H1 (cell line): ENCODE measurements around the gene NDUFA3. TPM values are rescaled to one million over a fixed set of nuclear protein-coding genes. Genes with fewer than 3 reads are reported as not detected.

ENCODE experiments used
- CTCF ChIA-PET: fragments of 300-600 bp; sonication (Branson Sonifier 250); formaldehyde crosslinking; loops from one replicate; lab custom pipeline; 2021; ENCODE audit not compliant: partially characterized antibody; lab: Charles Lee
- POLR2A ChIA-PET: fragments of 300-600 bp; sonication (Branson Sonifier 250); formaldehyde crosslinking; loops from one replicate; lab custom pipeline; 2021; ENCODE audit warnings: inconsistent platforms; ENCODE audit not compliant: partially characterized antibody; lab: Charles Lee
- DNase-seq, 2 experiments: peaks; one replicate each; pipeline versions ENCODE4 v3.0.0 to v3.0.0-alpha.2; 2010 to 2022; ENCODE audit warnings: low spot score in 2 of 2, low read depth in 1 of 2, mixed read lengths in 1 of 2
- FAIRE-seq: peaks from 2 replicates; lab custom pipeline; 2011; peaks lifted over from hg19 to GRCh38; lab: Jason Lieb, UNC
- H2AFZ ChIP-seq: 2 replicates; pipeline ENCODE4 v1.8.1; 2012; ENCODE audit warnings: low read length, inconsistent platforms
- H2AK5ac ChIP-seq: 2 replicates; pipeline ENCODE4 v1.6.1; 2013; ENCODE audit warnings: low read depth, low read length
- H2BK120ac ChIP-seq: replicated peaks from 2 replicates; pipeline ENCODE3; 2013; ENCODE audit warnings: low read depth, low read length, inconsistent platforms
- H2BK12ac ChIP-seq: 2 replicates; pipeline ENCODE4 v1.6.1; 2013; ENCODE audit warnings: low read depth, low read length
- H2BK15ac ChIP-seq: 2 replicates; pipeline ENCODE4 v1.6.1; 2013; ENCODE audit warnings: low read length
- H2BK20ac ChIP-seq: 2 replicates; pipeline ENCODE4 v1.6.1; 2013; ENCODE audit warnings: low read length
- H2BK5ac ChIP-seq: 2 replicates; pipeline ENCODE4 v1.6.1; 2013; ENCODE audit warnings: low read depth, low read length
- H3K14ac ChIP-seq: 2 replicates; pipeline ENCODE4 v1.6.1; 2013; ENCODE audit warnings: inconsistent platforms; ENCODE audit not compliant: insufficient read length
- H3K18ac ChIP-seq: 2 replicates; pipeline ENCODE4 v1.6.1; 2013; ENCODE audit warnings: low read length; ENCODE audit errors: extremely low read depth
- H3K23ac ChIP-seq: 2 replicates; pipeline ENCODE4 v1.6.1; 2013; ENCODE audit warnings: inconsistent platforms; ENCODE audit not compliant: insufficient read length
- H3K23me2 ChIP-seq: 2 replicates; pipeline ENCODE4 v1.6.1; 2013; ENCODE audit warnings: low read depth, low read length
- H3K27ac ChIP-seq: 2 replicates; pipeline ENCODE4 v1.6.1; 2011; ENCODE audit warnings: low read depth, low read length, inconsistent platforms
- H3K27me3 ChIP-seq, 4 experiments: replicated peaks in 1 of 4; 1 replicate in 1 of 4; 2 replicates in 3 of 4; pipeline versions ENCODE4 v1.6.1 to v1.8.1; 2011 to 2013; ENCODE audit warnings: low read length in 3 of 4, mild to moderate bottlenecking in 3 of 4, inconsistent platforms in 2 of 4, mixed read lengths in 2 of 4, moderate library complexity in 1 of 4; ENCODE audit not compliant: control insufficient read depth in 3 of 4, insufficient read depth in 3 of 4; ENCODE audit errors: extremely low read depth in 1 of 4
- H3K36me3 ChIP-seq, 4 experiments: 2 replicates each; pipeline versions ENCODE4 v1.6.1 to v1.8.1; 2011 to 2013; ENCODE audit warnings: mild to moderate bottlenecking in 4 of 4, low read length in 3 of 4, moderate library complexity in 2 of 4, control low read depth in 1 of 4, inconsistent platforms in 1 of 4; ENCODE audit not compliant: insufficient read depth in 4 of 4, control insufficient read depth in 2 of 4
- H3K4ac ChIP-seq: replicated peaks from 2 replicates; pipeline ENCODE3; 2013; ENCODE audit warnings: low read length, low read depth, mixed read lengths, inconsistent platforms; ENCODE audit not compliant: insufficient read length
- H3K4me1 ChIP-seq, 4 experiments: replicated peaks in 1 of 4; 1 replicate in 1 of 4; 2 replicates in 3 of 4; pipeline versions ENCODE4 v1.6.1 to v1.8.1; 2011 to 2013; ENCODE audit warnings: low read length in 3 of 4, inconsistent platforms in 2 of 4, mixed read lengths in 1 of 4; ENCODE audit not compliant: insufficient read depth in 4 of 4, control insufficient read depth in 3 of 4
- H3K4me2 ChIP-seq, 2 experiments: 2 replicates each; pipeline versions ENCODE4 v1.6.1 to v1.8.1; 2011 to 2013; ENCODE audit warnings: low read depth in 2 of 2, low read length in 2 of 2, control low read depth in 1 of 2, inconsistent platforms in 1 of 2, mild to moderate bottlenecking in 1 of 2; ENCODE audit not compliant: insufficient read depth in 1 of 2
- H3K4me3 ChIP-seq, 4 experiments: fragments of 200-600, 300-600 bp in 1 of 4; sonication (generic), shearing (Covaris generic), sonication (Bioruptor Twin) in 1 of 4; 2 replicates each; pipeline versions ENCODE4 v1.5.1 to v1.8.1; 2011 to 2016; ENCODE audit warnings: low read length in 4 of 4, low read depth in 3 of 4, control low read depth in 2 of 4, inconsistent platforms in 2 of 4, mild to moderate bottlenecking in 2 of 4, mixed read lengths in 1 of 4, moderate library complexity in 1 of 4; ENCODE audit not compliant: insufficient read depth in 2 of 4; ENCODE audit errors: extremely low read depth in 1 of 4
- H3K56ac ChIP-seq: replicated peaks from 2 replicates; pipeline ENCODE3; 2013; ENCODE audit warnings: low read depth, mild to moderate bottlenecking, mixed read lengths, low read length, inconsistent platforms; ENCODE audit not compliant: insufficient read length
- H3K79me1 ChIP-seq: 2 replicates; pipeline ENCODE4 v1.6.1; 2013; ENCODE audit warnings: low read depth, low read length, control low read depth
- H3K79me2 ChIP-seq, 2 experiments: 2 replicates each; pipeline versions ENCODE4 v1.6.1 to v1.8.1; 2012 to 2013; ENCODE audit warnings: low read length in 2 of 2, mild to moderate bottlenecking in 2 of 2, inconsistent platforms in 1 of 2; ENCODE audit not compliant: insufficient read depth in 2 of 2, control insufficient read depth in 1 of 2
- H3K9ac ChIP-seq, 4 experiments: replicated peaks in 1 of 4; 1 replicate in 1 of 4; 2 replicates in 3 of 4; pipeline versions ENCODE4 v1.6.1 to v1.8.1; 2011 to 2013; ENCODE audit warnings: low read depth in 3 of 4, low read length in 3 of 4, control low read depth in 2 of 4, mild to moderate bottlenecking in 2 of 4, moderate library complexity in 2 of 4, inconsistent platforms in 1 of 4; ENCODE audit errors: extremely low read depth in 1 of 4
- H3K9me3 ChIP-seq, 2 experiments: 2 replicates each; pipeline versions ENCODE4 v1.6.1 to v1.8.1; 2012 to 2013; ENCODE audit warnings: mild to moderate bottlenecking in 2 of 2, moderate library complexity in 2 of 2, control low read depth in 1 of 2, inconsistent platforms in 1 of 2, low read depth in 1 of 2, low read length in 1 of 2, mixed read lengths in 1 of 2; ENCODE audit not compliant: insufficient read depth in 2 of 2
- H4K20me1 ChIP-seq, 2 experiments: replicated peaks in 1 of 2; 2 replicates each; pipeline versions ENCODE3 to v1.8.1; 2011 to 2013; ENCODE audit warnings: inconsistent platforms in 2 of 2, low read length in 2 of 2, mild to moderate bottlenecking in 1 of 2; ENCODE audit not compliant: insufficient read depth in 2 of 2, control insufficient read depth in 1 of 2
- H4K5ac ChIP-seq: 2 replicates; pipeline ENCODE4 v1.6.1; 2013; ENCODE audit warnings: low read length, low read depth, mixed read lengths, inconsistent platforms; ENCODE audit not compliant: insufficient read length
- H4K8ac ChIP-seq: 2 replicates; pipeline ENCODE4 v1.8.0; 2013; ENCODE audit warnings: mild to moderate bottlenecking, moderate library complexity, low read length, inconsistent platforms; ENCODE audit not compliant: insufficient read depth; ENCODE audit errors: extremely low read depth
- H4K91ac ChIP-seq: replicated peaks from 2 replicates; pipeline ENCODE3; 2013; ENCODE audit warnings: low read length, mixed read lengths, inconsistent platforms; ENCODE audit not compliant: insufficient read length
- CBX5 ChIP-seq: fragments of 300-800, 300-1000 bp; sonication (generic); IDR thresholded peaks from 2 replicates; pipeline ENCODE4 v1.7.1; 2016; ENCODE audit warnings: antibody characterized with exemption, low read length, low read depth
- EGR1 ChIP-seq: IDR thresholded peaks from 2 replicates; pipeline ENCODE4 v1.6.1; 2011; ENCODE audit warnings: low read depth, low read length, borderline replicate concordance
- MAX ChIP-seq: IDR thresholded peaks from 2 replicates; pipeline ENCODE4 v1.6.1; 2012; ENCODE audit warnings: inconsistent platforms
- RFX5 ChIP-seq: IDR thresholded peaks from 2 replicates; pipeline ENCODE4 v1.6.1; 2011; ENCODE audit warnings: low read depth, low read length, improper control_type of control experiment, borderline replicate concordance
- SIRT6 ChIP-seq: IDR thresholded peaks from one replicate; pipeline ENCODE4 v1.7.1; 2012; ENCODE audit warnings: low read length, inconsistent platforms
- TBP ChIP-seq: IDR thresholded peaks from 2 replicates; pipeline ENCODE4 v1.6.1; 2011; ENCODE audit warnings: low read depth, low read length, improper control_type of control experiment
- WGBS, 2 experiments: shearing (Covaris generic) in 1 of 2; methylation state at CpG; one replicate each; pipeline versions ENCODE4 v1.1.6 to v1.1.7; 2013 to 2015; ENCODE audit warnings: low lambda C conversion rate in 2 of 2, mixed read lengths in 2 of 2, inconsistent platforms in 1 of 2, low coverage in 1 of 2, missing lambda C conversion rate in 1 of 2; ENCODE audit not compliant: insufficient replicate concordance in 2 of 2, insufficient coverage in 1 of 2, insufficient read length in 1 of 2; ENCODE audit errors: extremely low coverage in 1 of 2, missing lambda C conversion rate in 1 of 2; 5-methylcytosine and 5-hydroxymethylcytosine counted together
- polyA plus RNA-seq, 7 experiments: library from polyadenylated mRNA; depleted of rRNA in 3 of 7; stranded (reverse) in 5 of 7; unstranded in 2 of 7; fragments of >200 nt in 5 of 7; fragments of 200-250 nt in 2 of 7; gene quantifications; 1 replicate in 5 of 7; 2 replicates in 1 of 7; 4 replicates in 1 of 7; pipeline versions ENCODE4 v1.2.1 to v1.2.3, GENCODE V29; 2011 to 2013; ENCODE audit warnings: missing spikeins in 2 of 7, mixed read lengths in 2 of 7
- total RNA-seq: library from RNA; stranded (reverse); fragmentation: NEBNext Ultra II Directional; extraction: Animal tissue kit (Norgen Biotek cat#: 25700); gene quantifications from 2 replicates; pipeline ENCODE4 v1.2.1, GENCODE V29; 2021
- TF ChIP-seq, protein P1 (sequence below): IDR thresholded peaks from 2 replicates; pipeline ENCODE4 v1.6.1; 2012; ENCODE audit warnings: low read length, inconsistent platforms
- TF ChIP-seq, protein P2 (sequence below), 3 experiments: IDR thresholded peaks; 1 replicate in 2 of 3; 2 replicates in 1 of 3; pipeline versions ENCODE4 v1.5.1 to v1.6.1; 2011; ENCODE audit warnings: low read length in 3 of 3, mild to moderate bottlenecking in 3 of 3, inconsistent platforms in 2 of 3, low read depth in 1 of 3, moderate library complexity in 1 of 3; ENCODE audit not compliant: insufficient read depth in 1 of 3; ENCODE audit errors: control extremely low read depth in 1 of 3

Gene NDUFA3
- total and polyA plus RNA-seq, 2 of the 8 experiments (the other 6 are each of a cell fraction or from before 2014, with no cell fraction given) = 175 to 208 TPM

DNA sequence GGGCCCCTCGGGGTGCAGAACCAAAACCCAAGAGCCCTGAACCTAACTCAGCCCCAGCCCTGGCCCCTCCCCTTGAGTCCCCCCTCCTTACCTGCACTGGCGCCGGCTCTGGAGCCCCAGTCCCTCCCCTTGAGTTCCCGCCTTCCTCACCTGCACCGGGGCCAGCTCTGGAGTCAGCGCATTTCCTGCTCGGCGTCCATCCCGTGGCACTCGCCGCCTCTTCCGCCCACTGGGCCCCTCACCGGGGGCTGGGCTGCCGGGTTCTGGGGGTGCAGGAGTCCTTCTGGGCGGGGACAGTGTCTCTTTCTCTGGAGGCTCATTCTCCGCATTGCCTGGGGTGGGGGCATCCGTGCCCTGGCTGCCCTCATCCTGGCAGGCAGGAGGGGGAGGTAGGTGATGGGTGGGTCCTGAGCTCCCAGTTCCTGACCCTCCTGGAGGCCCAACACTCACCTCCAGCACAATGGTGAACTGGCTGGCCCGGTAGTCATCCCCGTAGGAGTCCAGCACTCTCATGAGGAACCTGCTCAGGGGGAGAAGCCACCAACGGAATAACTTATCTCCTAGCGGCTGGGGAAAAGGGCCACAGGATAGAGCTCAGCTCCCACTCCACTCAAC is 5.3 kb downstream of the NDUFA3 start:
- CTCF ChIA-PET = interaction anchor here (1.1 kb wide), 1 partner anchor 11 kb away, joined by 3 read pairs; no protein-coding TSS in a partner anchor
- H3K79me2 ChIP-seq = peaks cover 0 to 11% of the 10 kb centered on the region in 2 experiments; a peak in 2 of 4 replicates
- H2BK5ac ChIP-seq = no peak overlapping the region
- H2BK12ac ChIP-seq = no peak overlapping the region
- no peak overlapping the region for H3K23ac ChIP-seq
- no peak overlapping the region for H4K91ac ChIP-seq
- WGBS, 2 experiments = 85% methylated on average over 21 of the region's 21 CpGs; no CpG with 5 or more reads in 1 of the 2 experiments
- H3K27me3 ChIP-seq = no peaks in the 10 kb centered on the region
- H2BK120ac ChIP-seq = no peak overlapping the region
- H3K9ac ChIP-seq = no peak overlapping the region
- no peak overlapping the region for H4K5ac ChIP-seq
- H3K4ac ChIP-seq = no peak overlapping the region
- POLR2A ChIA-PET = interaction anchor here (0.6 to 9.2 kb wide), 7 partner anchors 9 to 40 kb away, joined by 3 to 116 read pairs (median 5); partner anchors contain the start of genes CNOT3, PRPF31 and TFPT
- no peak overlapping the region for H3K56ac ChIP-seq
- H4K20me1 ChIP-seq = peaks cover 3 to 16% of the 10 kb centered on the region in 2 experiments
- no peak overlapping the region for H3K18ac ChIP-seq
- no peak overlapping the region for H3K4me3 ChIP-seq
- FAIRE-seq = no peak
- H3K79me1 ChIP-seq = no peaks in the 10 kb centered on the region; the same call in 1 of the 2 replicates
- H3K27ac ChIP-seq = no peak overlapping the region
- TF ChIP-seq, protein P1, sequence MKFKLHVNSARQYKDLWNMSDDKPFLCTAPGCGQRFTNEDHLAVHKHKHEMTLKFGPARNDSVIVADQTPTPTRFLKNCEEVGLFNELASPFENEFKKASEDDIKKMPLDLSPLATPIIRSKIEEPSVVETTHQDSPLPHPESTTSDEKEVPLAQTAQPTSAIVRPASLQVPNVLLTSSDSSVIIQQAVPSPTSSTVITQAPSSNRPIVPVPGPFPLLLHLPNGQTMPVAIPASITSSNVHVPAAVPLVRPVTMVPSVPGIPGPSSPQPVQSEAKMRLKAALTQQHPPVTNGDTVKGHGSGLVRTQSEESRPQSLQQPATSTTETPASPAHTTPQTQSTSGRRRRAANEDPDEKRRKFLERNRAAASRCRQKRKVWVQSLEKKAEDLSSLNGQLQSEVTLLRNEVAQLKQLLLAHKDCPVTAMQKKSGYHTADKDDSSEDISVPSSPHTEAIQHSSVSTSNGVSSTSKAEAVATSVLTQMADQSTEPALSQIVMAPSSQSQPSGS = no peak
- TF ChIP-seq CBX5 = no peak
- TF ChIP-seq MAX = no peak
- no peak for TF ChIP-seq TBP
- TF ChIP-seq RFX5 = no peak
- no peak for TF ChIP-seq EGR1
- TF ChIP-seq, protein P2, sequence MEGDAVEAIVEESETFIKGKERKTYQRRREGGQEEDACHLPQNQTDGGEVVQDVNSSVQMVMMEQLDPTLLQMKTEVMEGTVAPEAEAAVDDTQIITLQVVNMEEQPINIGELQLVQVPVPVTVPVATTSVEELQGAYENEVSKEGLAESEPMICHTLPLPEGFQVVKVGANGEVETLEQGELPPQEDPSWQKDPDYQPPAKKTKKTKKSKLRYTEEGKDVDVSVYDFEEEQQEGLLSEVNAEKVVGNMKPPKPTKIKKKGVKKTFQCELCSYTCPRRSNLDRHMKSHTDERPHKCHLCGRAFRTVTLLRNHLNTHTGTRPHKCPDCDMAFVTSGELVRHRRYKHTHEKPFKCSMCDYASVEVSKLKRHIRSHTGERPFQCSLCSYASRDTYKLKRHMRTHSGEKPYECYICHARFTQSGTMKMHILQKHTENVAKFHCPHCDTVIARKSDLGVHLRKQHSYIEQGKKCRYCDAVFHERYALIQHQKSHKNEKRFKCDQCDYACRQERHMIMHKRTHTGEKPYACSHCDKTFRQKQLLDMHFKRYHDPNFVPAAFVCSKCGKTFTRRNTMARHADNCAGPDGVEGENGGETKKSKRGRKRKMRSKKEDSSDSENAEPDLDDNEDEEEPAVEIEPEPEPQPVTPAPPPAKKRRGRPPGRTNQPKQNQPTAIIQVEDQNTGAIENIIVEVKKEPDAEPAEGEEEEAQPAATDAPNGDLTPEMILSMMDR (IDR thresholded peaks at IDR 0.05; ENCODE audit: control extremely low read depth in 1 of 3, insufficient read depth in 1 of 3, low read depth in 1 of 3, low read length in 3 of 3) = no peak
- TF ChIP-seq SIRT6 = no peak
- H2BK15ac ChIP-seq = no peak overlapping the region
- H2BK20ac ChIP-seq = no peak overlapping the region
- no peak overlapping the region for H2AFZ ChIP-seq
- H3K9me3 ChIP-seq = no peaks in the 10 kb centered on the region
- peaks cover 5% of the 10 kb centered on the region for H3K23me2 ChIP-seq
- 0 out of 7 replicates have a peak, but pooled peaks cover 0 to 2% (median 0%) of the 10 kb centered on the region in 4 experiments for H3K4me1 ChIP-seq
- no peak overlapping the region for H4K8ac ChIP-seq
- H3K4me2 ChIP-seq = no peak overlapping the region
- no peak overlapping the region for H2AK5ac ChIP-seq
- DNase-seq = no peak
- no peak overlapping the region for H3K14ac ChIP-seq
- H3K36me3 ChIP-seq = peaks cover 18 to 54% (median 45%) of the 10 kb centered on the region in 4 experiments
